GM20431 (cell line): Measurements from ENCODE around the gene PTPRN2.

Experiments
- in situ Hi-C: fragments of 300-500 bp; cut with MseI, MboI; formaldehyde crosslinking; loops from one replicate; pipeline ENCODE4 v1.15.0; 2020; ENCODE audit warnings: low sequenced_read_pairs; ENCODE audit not compliant: unreplicated experiment

PTPRN2 gene

GRCh38 chr7:158450476-158451124 lies 137.0 kb downstream of the PTPRN2 start:
- in situ Hi-C loops, result no loop called here

- in situ Hi-C loops, result no loop called here
Observed at GRCh38 chr7:158449942-158450341, 137.7 kb downstream of the PTPRN2 start.

GRCh38 chr7:158449266-158449665 lies 138.4 kb downstream of the PTPRN2 start:
- in situ Hi-C loops, result no loop called here

GRCh38 chr7:158448430-158449100 lies 139.1 kb downstream of the PTPRN2 start:
- in situ Hi-C loops, result no loop called here

GRCh38 chr7:158447506-158448171 lies 140.0 kb downstream of the PTPRN2 start:
- in situ Hi-C loops, result no loop called here

- in situ Hi-C loops, result no loop called here
Observed at GRCh38 chr7:158447151-158447505, 140.5 kb downstream of the PTPRN2 start.

GRCh38 chr7:158446706-158447105 lies 140.9 kb downstream of the PTPRN2 start:
- in situ Hi-C loops, result no loop called here

- in situ Hi-C loops, result no loop called here
Observed at GRCh38 chr7:158446281-158446680, 141.3 kb downstream of the PTPRN2 start.

GRCh38 chr7:158445421-158446175 lies 142.0 kb downstream of the PTPRN2 start:
- in situ Hi-C loops, result no loop called here

GRCh38 chr7:158444501-158445420 lies 142.9 kb downstream of the PTPRN2 start:
- in situ Hi-C loops, result no loop called here

- in situ Hi-C loops, result no loop called here
Observed at GRCh38 chr7:158443688-158444483, 143.7 kb downstream of the PTPRN2 start.

GRCh38 chr7:158443014-158443687 lies 144.5 kb downstream of the PTPRN2 start:
- in situ Hi-C loops, result no loop called here

- in situ Hi-C loops, result no loop called here
Observed at GRCh38 chr7:158442260-158442659, 145.4 kb downstream of the PTPRN2 start.

- in situ Hi-C loops, result no loop called here
Observed at GRCh38 chr7:158439035-158439434, 148.6 kb downstream of the PTPRN2 start.

- in situ Hi-C loops, result no loop called here
Observed at GRCh38 chr7:158432369-158433341, 155.0 kb downstream of the PTPRN2 start.

- in situ Hi-C loops, result no loop called here
Observed at GRCh38 chr7:158431941-158432347, 155.7 kb downstream of the PTPRN2 start.
